ENCODE measurements around the gene CD36. TPM values are rescaled to one million over a fixed set of nuclear protein-coding genes. Genes with fewer than 3 reads are reported as not detected.

CD36 gene
- total RNA-seq, 2 donors from 2014 or later, result 8.7 to 26.5 TPM

DNA sequence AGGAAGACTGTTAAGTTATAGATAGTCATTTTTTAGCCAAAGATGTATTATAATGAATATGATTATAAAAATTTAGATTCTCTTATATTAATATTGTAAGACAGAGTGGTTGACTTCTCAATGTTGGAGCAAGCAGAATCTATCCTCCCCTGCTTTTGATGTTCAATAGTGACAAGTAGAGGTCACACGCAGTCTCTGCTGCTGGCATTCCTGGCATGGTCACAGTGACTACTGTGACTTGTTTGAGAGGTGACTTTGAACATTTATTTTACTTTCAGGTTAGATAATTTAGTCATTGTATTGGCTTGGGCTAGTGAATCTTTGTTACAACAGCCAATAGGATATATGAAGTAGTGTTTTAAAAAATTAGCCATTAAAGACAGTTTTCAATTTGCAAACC, 13.7 kb upstream of the CD36 start:
- Histone ChIP-seq H3K9me3 (no peaks in the 10 kb centered on the region), H3K36me3 (no peaks in the 10 kb centered on the region), H3K4me3 (no peak overlapping the region), H3K9ac (ENCODE audit: low read depth in 2 of 2, low read length in 2 of 2) (no peak overlapping the region), H3K4me1 (no peaks in the 10 kb centered on the region), H3K27ac (no peak overlapping the region), H3K27me3 (no peaks in the 10 kb centered on the region)
- TF ChIP-seq, protein P1, sequence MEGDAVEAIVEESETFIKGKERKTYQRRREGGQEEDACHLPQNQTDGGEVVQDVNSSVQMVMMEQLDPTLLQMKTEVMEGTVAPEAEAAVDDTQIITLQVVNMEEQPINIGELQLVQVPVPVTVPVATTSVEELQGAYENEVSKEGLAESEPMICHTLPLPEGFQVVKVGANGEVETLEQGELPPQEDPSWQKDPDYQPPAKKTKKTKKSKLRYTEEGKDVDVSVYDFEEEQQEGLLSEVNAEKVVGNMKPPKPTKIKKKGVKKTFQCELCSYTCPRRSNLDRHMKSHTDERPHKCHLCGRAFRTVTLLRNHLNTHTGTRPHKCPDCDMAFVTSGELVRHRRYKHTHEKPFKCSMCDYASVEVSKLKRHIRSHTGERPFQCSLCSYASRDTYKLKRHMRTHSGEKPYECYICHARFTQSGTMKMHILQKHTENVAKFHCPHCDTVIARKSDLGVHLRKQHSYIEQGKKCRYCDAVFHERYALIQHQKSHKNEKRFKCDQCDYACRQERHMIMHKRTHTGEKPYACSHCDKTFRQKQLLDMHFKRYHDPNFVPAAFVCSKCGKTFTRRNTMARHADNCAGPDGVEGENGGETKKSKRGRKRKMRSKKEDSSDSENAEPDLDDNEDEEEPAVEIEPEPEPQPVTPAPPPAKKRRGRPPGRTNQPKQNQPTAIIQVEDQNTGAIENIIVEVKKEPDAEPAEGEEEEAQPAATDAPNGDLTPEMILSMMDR (IDR thresholded peaks at IDR 0.05), result no peak
- intact Hi-C loops (cut with DNase I), result no loop called here
- DNase-seq, result no peak

DNA sequence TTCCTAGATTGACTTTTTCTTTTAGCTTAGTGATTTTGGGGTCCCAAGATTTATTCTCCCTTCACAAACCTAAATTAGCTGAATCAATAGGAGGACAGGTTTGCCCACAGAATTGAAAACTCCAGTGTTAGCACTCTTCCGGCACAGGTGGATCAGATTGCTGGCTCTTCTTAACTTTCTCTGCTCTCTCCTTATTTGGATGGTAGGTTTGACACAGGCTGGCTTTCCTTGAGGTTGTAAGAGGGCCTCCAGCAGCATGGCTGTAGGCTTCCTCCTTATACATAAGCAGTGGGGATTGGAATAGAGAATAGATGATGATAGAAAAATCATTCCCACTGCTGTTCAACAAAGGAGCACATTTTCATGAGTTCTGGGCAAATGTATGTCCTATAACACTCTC, 9.4 kb upstream of the CD36 start:
- TF ChIP-seq, protein P1 (IDR thresholded peaks at IDR 0.05), result no peak
- Histone ChIP-seq H3K27me3 (no peaks in the 10 kb centered on the region), H3K36me3 (no peaks in the 10 kb centered on the region), H3K9me3 (no peaks in the 10 kb centered on the region), H3K4me3 (no peak overlapping the region), H3K27ac (no peak overlapping the region), H3K4me1 (no peaks in the 10 kb centered on the region), H3K9ac (ENCODE audit: low read depth in 2 of 2, low read length in 2 of 2) (no peak overlapping the region)
- intact Hi-C loops (cut with DNase I), result no loop called here
- DNase-seq, result no peak

DNA sequence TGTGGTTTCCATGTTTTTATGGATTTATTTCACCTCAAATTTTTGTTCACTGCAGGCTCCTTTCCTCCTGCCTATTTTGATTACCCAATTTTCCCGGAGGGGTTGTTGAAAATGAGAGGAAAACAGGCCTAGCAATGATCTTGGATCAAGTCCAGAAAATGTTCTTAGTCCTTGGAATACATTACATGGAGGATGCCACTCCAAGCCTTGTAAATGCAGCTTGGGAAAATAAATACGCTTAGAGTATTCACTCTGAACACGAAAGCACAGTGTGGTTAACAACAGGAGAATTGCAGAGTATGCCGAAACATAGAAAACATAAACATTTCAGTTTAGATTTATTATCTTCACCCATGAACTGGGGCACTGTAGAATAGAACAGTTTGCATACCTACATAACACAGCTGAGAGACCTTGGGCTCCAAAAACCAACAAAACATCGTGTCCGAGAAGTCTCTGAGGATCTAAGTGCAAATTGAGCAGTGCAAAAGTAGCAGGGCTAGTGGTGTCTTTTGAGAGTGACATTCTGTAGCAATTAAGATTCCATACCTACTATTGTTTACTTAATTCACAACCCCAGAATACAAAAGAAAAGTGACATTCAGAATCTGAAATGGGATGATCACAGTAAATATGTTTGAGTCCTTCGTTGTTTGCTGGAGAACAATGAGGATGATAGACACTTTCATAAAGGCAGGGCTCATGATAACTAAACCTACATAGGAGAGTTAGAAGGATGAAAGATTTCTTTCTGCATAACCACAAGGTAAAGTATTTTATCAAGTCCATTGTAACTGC, 7.6 kb upstream of the CD36 start:
- intact Hi-C loops (cut with DNase I), result no loop called here
- H3K4me3 ChIP-seq, result no peak overlapping the region
- no peak for DNase-seq
- H3K27me3 ChIP-seq, result no peaks in the 10 kb centered on the region
- H3K9me3 ChIP-seq, result no peaks in the 10 kb centered on the region
- TF ChIP-seq, protein P1 (IDR thresholded peaks at IDR 0.05), result no peak
- no peak overlapping the region for H3K9ac ChIP-seq (ENCODE audit: low read depth in 2 of 2, low read length in 2 of 2)
- no peak overlapping the region for H3K27ac ChIP-seq
- no peaks in the 10 kb centered on the region for H3K36me3 ChIP-seq
- H3K4me1 ChIP-seq, result no peaks in the 10 kb centered on the region

DNA sequence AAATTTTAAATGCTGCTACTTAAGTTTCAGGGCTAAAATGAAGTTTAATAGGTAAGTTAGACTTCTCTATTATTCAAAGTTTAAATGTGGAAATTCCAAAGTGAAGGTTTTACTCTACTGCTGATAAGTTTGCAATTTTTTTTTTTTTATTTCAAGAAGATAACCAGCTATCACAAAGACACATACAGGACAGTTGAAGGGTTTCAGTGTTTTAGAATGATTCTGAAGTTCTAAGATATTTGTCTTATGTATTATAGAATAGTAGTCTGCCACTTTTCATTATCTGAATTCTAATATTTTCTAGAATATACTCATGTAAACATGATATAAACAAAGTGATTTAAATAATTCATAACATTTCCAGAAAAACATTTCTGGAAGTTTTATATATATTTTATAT, 7.0 kb upstream of the CD36 start:
- intact Hi-C loops (cut with DNase I), result no loop called here
- H3K27ac ChIP-seq, result no peak overlapping the region

DNA sequence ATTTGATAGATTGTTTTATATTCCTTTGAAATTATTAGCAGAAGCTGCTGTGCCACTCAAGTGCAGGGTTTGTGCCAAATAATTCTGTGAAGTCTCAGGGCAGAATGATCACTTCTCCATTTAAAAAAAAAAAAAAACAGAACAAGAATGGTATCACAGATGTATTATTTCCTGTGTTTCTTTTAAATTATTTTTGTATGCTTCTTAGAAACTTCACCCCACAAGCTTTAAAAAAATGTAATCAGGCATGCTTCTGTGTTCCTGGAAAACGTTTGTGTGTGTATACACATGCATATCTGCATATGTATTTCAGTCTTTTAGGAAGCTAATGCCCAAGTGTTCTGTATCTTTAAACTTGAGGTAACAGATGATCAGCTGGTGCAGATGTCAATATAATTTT, 6.3 kb upstream of the CD36 start:
- DNase-seq, result no peak
- intact Hi-C loops (cut with DNase I), result no loop called here
- no peak overlapping the region for H3K4me3 ChIP-seq
- H3K9ac ChIP-seq (ENCODE audit: low read depth in 2 of 2, low read length in 2 of 2), result no peak overlapping the region
- no peaks in the 10 kb centered on the region for H3K27me3 ChIP-seq
- H3K27ac ChIP-seq, result no peak overlapping the region
- H3K9me3 ChIP-seq, result no peaks in the 10 kb centered on the region
- TF ChIP-seq, protein P1 (IDR thresholded peaks at IDR 0.05), result no peak
- no peaks in the 10 kb centered on the region for H3K36me3 ChIP-seq
- no peaks in the 10 kb centered on the region for H3K4me1 ChIP-seq

More for the DNA sequence above, 7.0 kb upstream of the CD36 start:
- Histone ChIP-seq H3K4me1 (no peaks in the 10 kb centered on the region), H3K27me3 (no peaks in the 10 kb centered on the region), H3K36me3 (no peaks in the 10 kb centered on the region), H3K4me3 (no peak overlapping the region), H3K9me3 (no peaks in the 10 kb centered on the region), H3K9ac (ENCODE audit: low read depth in 2 of 2, low read length in 2 of 2) (no peak overlapping the region)
- DNase-seq, result no peak
- TF ChIP-seq, protein P1 (IDR thresholded peaks at IDR 0.05), result no peak

Data from colonic mucosa (tissue), 4 donors.